GM19438 (cell line): Measurements from ENCODE around the gene ARID1B.
"Not testable (repeated sequence)": the region's sequence is repeated elsewhere in the genome, so short reads cannot be mapped to it uniquely, and the experiment has no call there.

Experiments used
- ATAC-seq: cut with Tn5 transposase; IDR thresholded peaks from one replicate; pipeline ENCODE4 v1.9.1; 2021; ENCODE audit warnings: low read depth; ENCODE audit not compliant: unreplicated experiment

ARID1B gene

DNA sequence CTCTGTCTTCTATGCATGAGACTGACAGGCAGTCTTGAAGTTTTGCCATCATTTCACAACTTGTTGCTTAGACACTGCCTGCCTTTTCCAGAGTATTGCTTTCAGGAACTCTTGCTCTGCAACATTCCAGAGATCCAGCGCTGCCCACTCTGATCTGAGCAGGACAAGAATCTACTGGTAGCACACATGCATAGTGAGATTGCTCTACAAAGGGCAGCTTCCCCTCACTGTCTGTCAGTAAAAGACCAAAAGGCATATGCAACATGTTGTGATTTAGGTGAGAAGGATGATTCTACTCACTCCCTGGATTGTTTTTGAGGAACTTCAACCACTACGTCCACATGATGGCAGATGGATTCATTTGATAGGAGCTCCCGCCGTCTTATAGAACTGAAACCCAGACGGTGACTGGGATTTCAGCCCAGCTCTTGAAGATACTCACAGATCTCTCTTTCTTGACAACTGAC, 259.1 kb downstream of the ARID1B start:
- ATAC-seq: no peak

DNA sequence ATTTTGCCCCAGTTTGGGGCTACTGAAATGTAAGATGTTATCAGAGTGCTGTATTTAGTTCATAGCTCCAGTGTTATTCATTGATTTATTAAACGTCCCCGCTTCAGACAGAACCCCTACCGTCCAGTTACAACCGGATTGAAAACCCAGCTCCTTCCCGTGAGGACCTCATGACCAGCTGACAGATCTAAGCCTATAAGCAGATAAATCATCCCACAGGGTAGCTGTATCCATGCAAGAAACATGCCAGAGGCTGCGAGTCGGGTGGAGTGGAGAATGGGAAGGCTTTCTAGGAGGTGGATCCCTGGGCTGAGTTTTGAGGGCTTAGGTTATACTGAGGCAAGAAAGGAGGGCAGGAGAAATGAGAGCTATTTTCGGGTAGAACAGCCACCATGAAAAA, 260.0 kb downstream of the ARID1B start:
- no peak for ATAC-seq

DNA sequence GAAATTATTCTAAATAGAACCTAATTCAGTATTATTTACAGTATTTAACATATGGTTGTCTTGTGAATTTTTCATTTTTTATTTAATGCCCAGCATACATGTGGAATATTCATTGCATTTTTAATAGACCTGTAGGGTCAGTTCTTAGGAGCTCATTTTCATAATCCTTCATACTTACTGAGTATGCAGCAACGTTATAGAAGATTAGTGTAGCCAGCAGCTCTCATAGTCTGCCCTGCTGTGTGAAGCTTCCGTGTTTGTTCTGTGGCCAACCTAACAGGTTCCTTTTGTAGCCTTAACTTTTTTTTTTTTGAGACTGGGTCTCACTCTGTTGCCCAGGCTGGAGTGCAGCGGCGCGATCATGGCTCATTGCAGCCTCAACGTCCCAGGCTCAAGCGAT, 261.4 kb downstream of the ARID1B start:
- no peak for ATAC-seq

DNA sequence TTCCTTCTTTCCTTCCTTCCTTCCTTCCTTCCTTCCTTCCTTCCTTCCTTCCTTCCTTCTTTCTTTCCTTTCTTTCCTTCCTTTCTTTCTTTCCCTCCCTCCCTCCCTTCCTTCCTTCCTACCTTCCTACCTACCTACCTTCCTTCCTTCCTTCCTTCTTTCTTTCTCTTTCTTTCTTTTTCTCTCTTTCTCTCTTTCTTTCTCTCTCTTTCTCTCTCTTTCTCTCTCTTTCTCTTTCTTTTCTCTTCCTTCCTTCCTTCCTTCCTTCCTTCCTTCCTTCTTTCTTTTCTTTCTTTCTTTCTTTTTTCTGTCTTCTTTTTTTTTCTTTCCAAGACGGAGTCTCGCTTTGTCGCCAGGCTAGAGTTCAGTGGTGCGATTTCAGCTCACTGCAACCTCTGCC, 262.5 kb downstream of the ARID1B start:
- ATAC-seq: not testable (repeated sequence)

DNA sequence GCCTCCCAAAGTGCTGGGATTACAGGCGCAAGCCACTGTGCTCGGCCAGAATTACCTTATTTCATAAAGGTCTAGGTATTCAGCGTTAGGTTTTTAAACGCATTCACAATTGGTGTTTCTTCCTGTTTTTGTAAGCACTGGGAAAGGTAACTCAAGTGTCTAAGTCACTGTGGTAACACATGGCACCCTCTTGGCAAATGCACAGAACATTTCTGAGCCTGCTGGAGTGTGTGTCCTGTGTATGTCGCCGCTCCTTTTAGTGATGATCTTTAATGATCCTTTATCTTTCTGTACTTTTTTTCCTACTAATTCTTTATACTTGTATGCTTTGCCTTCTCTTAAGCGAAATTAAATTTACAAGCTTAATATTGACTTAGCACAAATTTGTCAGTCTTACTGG, 263.0 kb downstream of the ARID1B start:
- no peak for ATAC-seq

DNA sequence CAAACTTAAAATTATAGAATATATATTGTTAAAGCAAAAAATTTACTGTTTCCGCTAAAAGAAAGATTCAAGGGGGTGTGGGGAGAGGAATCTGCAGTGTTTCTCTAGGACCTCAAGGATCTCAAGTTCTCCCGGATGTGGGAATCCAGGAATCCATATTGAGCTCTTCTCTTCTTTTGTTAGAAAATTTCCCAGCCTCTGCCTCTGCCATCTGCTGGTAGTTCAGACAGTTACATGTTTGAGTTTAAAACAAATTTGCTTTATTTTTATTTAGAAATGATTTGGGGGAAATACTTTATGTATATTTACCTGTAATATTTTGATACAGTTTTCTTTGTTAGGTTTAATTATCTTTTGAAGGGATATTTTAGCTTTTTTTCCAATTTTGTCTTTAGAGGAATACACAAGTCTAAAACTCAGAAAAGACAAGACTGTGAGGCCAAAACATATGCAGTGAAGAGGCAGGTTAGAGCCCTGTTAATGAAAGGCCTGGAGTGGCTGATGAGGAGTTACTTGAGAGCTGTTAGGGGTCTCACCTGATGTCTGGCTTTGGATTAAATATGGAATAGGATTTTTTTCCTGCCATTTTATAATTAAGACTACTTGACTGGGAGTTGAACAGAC, 268.8 kb downstream of the ARID1B start:
- ATAC-seq: no peak

DNA sequence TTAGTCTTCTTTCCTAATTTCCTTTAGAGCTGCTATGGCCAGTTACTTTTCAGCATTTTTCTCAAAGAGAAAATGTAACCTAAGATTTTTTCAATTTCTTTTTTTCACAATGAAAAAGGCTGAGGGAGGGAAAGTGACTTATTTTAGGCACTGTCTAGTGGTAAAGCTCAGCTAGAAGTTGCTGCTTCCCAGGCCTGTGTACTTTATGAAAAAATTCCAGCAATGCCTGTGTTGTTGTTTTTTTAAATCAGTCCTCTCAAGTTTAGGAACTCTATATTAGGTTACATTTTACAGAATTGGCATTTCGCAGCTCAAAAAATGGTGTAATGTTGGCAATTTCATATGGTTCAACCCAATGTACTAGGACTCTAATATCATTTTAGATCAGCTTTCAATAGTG, 269.6 kb downstream of the ARID1B start:
- ATAC-seq: no peak

DNA sequence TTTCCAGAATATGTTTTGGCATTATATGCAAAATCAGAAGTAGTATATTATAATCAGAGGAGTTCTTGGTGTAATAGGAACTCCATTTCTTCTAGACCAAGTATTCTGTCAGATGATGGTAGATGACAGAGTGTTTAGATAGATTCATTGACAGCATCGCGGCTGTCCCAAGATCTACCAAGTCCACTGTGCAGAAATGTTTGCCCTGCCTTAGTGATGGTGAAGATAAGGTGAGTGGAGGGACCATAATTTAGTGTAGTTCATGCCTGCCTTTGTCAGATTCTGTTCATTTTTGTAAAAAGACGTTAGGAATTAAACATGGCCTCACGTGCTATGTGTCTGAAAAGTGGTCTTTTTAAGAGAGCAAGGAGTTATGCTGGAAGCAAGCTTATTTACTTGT, 270.1 kb downstream of the ARID1B start:
- no peak for ATAC-seq

DNA sequence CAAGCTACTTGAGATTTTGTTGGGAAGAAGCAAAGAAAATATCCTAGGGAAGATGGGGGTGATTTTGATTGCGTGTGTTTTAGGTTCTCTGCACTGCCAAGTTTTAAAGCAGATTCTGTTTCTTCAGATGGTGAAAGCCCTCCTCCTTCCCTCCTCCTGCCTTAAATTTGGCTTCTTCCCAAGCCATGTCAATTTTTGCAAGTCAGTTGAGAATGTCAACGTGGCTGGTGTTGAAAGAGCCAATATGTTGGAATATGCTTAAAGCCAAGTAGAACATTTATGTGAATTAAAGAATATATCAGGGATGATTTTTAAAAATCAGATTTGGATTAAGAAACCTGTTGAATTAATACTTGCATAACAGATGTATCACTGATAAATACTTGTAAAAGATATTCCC, 270.8 kb downstream of the ARID1B start:
- no peak for ATAC-seq

DNA sequence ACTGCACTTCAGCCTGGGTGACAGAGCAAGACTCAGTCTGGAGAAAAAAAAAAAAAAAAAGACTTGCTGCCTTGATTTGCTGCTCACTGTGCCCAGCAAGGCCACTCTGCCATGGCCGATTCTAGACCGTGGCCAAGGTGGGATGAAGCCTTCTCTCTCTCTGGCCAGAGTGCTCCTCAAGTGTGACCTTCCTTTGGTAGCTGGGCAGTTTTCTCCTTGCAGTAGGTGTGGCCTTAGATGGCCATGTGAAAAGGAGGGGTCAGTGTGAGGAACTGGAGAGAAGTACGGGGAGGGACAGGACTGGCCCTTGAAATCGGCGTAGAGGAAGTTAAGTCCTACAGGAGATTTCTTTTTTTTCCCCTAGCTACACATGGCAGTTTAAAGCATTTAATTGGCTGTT, 272.0 kb downstream of the ARID1B start:
- no peak for ATAC-seq

DNA sequence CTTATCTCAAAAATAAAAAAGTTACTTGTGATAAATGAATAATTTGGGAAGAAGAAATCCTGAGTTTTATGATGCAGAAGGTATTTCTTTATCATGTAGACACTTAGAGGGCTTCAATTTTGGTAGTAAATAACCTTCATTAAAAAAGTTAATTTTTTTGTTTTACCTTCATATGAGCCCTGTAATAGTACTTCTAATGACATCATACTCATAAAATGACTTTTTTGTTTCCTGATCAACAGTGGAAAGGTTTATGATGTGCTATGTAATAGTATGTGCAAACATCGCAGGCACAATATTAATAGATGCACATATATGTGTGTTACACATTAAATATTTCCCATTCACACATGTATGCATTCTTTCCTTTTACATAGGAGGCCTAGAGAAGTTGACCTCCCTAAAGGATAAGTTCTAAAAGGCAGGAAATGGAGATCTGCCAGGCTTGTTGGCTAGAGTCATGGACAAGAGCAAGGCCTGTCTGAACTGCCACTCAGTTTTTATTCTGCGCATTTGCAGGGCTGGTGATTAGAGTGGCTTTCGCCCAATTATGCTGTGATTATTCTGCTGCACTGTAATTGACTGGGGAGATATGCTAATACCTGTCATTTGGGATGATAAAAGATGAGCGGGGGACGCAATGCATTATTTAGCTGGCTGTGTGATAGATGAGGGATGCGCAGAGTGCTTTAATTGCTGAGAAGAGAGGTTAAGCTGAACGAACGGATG, 273.5 kb downstream of the ARID1B start:
- ATAC-seq: no peak

DNA sequence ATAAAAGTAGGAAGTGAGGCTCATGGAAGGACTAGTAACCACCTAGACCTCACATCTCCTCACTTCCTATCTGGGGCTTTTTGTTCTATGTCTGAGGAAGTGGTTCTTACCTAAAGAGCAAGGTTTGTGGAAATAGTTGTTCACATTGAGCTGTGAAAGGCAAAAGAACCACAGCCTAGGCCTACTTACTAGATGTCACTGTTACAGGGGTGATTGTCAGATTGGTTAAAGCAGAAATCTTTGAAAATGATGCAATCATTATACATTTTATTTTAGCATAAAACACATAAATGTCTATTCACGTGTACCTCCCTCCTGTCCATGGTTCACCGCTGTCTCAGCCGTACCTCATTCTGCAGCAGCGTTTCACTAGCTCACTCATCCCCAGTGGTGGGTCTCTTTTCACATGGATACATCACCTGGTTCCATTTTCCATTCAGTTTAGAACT, 277.4 kb downstream of the ARID1B start:
- ATAC-seq: no peak

DNA sequence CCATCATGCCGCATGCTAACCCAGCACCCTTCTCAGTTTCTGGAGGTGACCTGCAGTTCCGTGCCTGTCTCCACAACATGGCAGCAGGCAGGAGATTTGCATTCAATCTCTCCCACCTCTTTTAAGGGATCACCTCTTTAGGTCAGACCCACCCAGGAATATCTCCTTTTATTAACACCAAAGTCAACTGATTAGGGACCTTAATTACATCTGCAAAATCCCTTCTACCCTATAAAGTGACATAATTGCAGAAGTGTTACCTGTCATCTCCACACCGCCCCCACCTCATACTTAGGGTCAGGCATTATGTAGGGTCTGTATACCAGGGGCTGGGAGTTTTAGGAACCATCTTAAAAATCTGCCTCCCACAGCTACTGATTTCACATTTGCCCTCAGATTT, 278.7 kb downstream of the ARID1B start:
- ATAC-seq: no peak

DNA sequence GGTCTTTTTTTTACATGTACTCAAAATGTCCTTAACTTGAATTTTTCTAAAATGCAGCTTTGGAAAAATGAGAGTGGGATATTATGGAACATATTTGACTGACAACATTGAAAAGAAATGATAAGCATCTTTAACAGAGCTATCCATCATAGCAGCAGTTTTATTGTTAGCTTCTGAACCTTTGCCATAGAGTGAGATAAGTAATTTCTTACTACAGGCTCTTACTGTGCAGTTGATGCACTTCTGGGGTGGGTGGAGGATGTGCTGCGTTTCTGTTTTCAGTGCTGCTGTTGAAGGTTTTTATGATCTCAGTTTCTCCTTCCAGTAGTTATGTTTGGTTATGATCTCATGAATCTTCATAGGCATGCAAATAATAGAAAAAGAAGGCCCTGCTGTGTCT, 279.1 kb downstream of the ARID1B start:
- no peak for ATAC-seq

DNA sequence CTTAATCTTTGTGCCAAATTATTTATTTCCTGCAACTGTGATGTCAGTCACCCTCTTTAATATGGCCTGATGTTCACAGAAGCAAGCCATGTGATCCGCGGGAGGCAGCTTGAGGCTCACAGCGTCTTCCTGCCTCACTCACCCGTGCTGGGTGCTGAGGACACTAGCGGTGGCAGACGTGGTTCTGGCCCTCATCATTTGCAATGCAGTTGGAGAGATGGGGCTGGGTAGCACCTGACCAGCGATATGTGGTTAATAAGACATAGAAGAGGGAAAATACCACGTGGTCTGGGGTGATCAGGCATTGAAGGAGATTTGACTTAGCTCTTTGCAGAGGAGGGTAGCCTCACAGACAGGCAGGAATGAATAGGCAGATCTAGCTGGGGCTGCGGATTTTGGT, 281.4 kb downstream of the ARID1B start:
- no peak for ATAC-seq

DNA sequence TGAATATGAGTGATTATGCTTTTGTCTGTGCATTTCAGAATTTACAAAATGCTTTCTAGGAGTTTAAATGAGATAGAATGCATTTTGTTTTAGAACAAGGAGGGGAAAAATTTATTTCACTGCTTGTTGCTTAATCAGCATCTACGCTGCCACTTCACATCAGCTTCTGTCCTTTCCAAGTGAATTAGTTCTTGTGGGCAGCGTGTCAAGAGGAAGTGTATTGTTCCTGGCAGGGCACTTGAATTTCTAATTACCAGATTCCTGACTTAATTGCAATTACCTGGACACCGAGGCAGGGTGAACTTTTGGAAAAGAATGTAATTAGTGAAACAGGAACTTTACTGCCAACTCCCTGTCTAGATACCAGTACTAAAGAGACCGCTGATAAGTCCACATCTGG, 282.6 kb downstream of the ARID1B start:
- ATAC-seq: no peak

DNA sequence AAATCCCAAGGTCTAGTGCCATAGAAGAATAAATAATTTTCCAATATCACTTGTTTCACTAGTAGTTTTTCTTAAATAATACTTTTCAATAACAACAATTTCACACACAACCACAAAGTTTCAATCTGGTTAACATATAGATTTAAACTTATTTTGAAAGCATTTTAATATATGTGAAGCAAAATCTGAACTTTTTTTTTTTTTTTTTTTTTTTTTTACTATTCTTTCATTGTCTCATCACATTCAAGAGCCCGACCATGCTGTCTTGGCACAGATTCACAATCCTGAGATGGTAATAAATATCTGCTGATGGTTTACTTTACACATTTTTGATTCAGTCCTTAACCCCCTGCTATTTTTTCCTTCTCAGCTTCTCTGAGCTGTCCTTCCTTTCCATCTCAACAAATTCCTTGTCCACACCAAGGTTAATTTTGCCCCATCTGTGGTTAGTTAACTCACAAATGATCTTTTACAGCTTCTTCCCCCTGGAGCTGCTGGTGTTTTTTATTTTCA, 283.3 kb downstream of the ARID1B start:
- ATAC-seq: no peak

DNA sequence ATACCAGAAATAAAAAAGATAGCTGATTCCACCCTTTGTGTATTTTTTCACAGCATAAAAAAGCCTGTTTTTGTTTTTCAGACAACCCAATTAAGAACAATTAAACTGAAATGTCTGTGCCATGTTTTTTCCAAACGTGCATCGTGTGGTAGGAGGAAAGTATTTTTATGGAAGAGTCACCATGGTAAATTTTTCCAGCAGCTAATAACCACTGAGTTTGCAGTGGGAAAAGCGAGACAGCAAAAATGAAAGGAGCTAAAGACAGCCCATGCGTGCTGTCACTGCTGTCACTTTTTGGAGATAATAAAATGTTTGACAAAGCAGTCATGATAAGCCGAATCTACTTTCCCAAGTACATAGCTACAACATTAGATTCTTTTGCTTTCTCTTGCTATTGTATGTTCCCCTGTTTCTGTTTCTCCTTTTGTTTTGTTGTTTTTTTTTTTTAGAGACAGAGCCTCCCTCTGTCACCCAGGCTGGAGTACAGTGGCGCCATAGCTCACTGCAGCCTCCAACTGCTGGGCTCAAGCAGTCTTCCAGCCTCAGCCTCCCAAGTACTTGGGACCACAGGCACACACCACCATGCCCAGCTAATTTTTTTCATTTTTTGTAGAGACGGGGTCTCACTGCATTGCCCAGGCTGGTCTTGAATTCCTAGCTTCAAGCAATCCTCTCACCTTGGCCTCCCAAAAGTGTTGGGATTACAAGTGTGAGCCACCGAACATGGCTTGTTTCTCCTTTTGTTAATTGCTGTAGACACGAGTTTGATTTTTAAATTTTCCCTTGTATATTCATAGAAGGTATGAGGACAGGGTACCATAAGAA, 284.8 kb downstream of the ARID1B start:
- ATAC-seq: no peak

DNA sequence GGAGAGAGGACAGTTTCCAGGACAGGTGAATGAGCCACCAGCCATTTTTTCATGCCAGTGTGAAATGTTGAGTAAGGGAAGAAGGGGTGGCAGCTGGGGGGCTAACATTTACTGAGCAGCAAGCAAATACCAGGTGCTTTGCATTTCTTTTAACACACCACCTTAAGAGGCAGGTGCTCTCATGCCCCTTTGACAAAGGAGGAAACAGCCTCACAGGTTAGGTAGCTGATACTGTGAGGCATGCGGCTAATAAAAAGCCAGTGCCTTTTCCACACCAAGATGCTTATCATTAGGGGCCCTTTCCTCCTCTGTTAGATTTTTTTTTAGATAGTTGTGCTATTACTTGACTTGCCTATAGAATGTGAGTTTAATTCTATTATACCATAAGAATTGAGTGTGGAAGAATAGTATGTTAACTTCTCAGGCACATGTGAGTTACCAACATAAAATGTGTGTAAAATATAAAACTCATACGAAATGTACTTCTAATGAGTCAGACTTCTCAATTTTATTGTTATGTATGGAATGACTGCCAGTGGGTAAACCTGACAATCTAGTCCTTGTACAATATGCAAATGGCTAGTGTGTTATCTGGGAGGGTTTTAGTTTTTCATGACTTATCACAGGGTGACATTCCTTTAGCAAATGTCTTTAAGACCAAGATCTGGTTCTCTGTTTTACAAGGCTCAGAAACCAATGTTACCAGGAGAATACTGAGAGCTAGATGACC, 286.2 kb downstream of the ARID1B start:
- ATAC-seq: no peak

DNA sequence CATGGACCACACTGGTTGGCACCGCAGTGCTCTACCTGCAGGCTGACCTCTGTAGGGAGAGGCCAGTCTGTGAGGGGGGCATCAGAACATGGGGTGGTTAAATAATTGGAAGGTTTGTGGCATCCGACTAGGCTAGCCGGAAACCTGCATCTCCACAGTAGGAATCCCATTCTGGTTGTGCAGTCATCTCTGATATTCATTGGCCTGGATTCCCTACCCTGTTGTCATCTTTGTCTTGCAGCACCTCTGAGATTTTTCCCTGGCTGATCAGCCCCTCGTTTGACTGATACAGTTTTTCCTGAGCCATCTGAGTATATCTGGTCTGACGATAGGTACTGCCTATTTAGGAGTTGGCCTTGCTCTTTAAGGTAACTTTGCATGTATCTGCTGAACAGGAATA, 286.7 kb downstream of the ARID1B start:
- ATAC-seq: no peak

DNA sequence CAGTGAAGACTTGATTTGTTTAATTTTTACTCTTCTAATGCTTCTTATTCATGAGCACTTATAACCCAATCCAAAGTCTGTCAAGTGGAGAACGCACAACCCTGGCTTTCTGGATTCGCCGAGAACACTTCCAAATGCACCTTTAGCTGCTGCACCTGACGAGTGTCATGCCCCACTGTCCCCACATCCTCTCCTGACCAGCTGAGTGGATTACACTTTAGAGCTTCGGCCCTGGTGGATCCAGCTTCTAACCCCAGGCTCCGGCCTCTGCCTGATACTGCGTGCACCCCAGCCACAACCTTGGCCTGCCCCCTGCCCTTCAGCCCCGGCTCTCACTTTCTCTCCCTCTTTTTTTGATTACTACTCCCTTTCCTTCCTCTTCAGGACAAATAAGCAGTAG, 287.3 kb downstream of the ARID1B start:
- ATAC-seq: no peak
